SK-N-MC (cell line): ENCODE data around the gene AK8.

Experiments
- EZH2 ChIP-seq: fragments of 200-600 bp; sonication (generic); IDR thresholded peaks from one replicate; pipeline ENCODE4 v1.6.1; 2017; ENCODE audit warnings: antibody characterized with exemption
- POLR2AphosphoS5 ChIP-seq: IDR thresholded peaks from 2 replicates; pipeline ENCODE4 v1.6.1; 2012; ENCODE audit warnings: mild to moderate bottlenecking, low read depth, low read length, borderline replicate concordance

DNA sequence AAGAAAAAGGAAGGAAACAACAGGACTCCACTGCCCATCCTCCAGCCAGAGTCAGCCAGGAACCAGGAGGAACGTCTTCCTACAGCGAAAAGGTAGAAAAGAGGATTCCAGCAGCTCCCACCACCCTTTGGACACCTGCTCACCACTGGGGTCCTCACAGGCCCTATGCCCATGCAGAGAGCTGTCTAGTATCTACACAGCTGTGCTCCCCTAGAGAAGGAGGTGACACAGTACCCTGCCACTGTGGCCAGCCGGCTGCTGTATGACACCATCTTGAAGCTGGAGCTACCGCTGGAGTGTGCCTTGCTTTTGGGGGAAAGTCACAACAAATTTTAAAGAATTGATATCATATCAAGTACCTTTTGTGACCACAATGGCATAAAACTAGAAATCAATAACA lies 115.2 kb downstream of the AK8 start:
- TF ChIP-seq EZH2 (no peak), POLR2AphosphoS5 (no peak)
